ENCODE data around the gene TRAK2.
A peak's percentile ranks its signal among the peaks of the same experiment; 100 is the strongest.

Gene TRAK2

GRCh38 chr2:201344663-201345366 is 106.4 kb downstream of the TRAK2 start:
- no peaks in the 10 kb centered on the region for H3K9me2 ChIP-seq (replicated peaks; ENCODE audit: low read depth, low read length)
- no peak overlapping the region for H3K9ac ChIP-seq (ENCODE audit: low read depth, low read length, poor library complexity, severe bottlenecking)
- H2AFZ ChIP-seq (ENCODE audit: low read length) = no peak overlapping the region
- no peak overlapping the region for H3K4me3 ChIP-seq (ENCODE audit: low read length, poor library complexity, severe bottlenecking)
- H4K20me1 ChIP-seq (ENCODE audit: insufficient read depth, low read length, poor library complexity, severe bottlenecking) = no peaks in the 10 kb centered on the region
- H3K36me3 ChIP-seq (ENCODE audit: insufficient read depth, low read length) = no peaks in the 10 kb centered on the region
- H3K9me3 ChIP-seq (ENCODE audit: insufficient read depth, low read depth, low read length) = no peaks in the 10 kb centered on the region
- no peaks in the 10 kb centered on the region for H3K4me1 ChIP-seq (ENCODE audit: insufficient read depth, low read length, poor library complexity, severe bottlenecking)
- H3F3A ChIP-seq (ENCODE audit: low read depth) = no peaks in the 10 kb centered on the region
- no peaks in the 10 kb centered on the region for H3K27me3 ChIP-seq (ENCODE audit: insufficient read depth, low read length, poor library complexity, severe bottlenecking)
- no peak overlapping the region for H3K4me2 ChIP-seq (ENCODE audit: low read depth, low read length, poor library complexity, severe bottlenecking)
- TF ChIP-seq EZH2phosphoT487 (IDR thresholded peaks at IDR 0.05; ENCODE audit: borderline replicate concordance) = no peak
- TF ChIP-seq, protein P1, sequence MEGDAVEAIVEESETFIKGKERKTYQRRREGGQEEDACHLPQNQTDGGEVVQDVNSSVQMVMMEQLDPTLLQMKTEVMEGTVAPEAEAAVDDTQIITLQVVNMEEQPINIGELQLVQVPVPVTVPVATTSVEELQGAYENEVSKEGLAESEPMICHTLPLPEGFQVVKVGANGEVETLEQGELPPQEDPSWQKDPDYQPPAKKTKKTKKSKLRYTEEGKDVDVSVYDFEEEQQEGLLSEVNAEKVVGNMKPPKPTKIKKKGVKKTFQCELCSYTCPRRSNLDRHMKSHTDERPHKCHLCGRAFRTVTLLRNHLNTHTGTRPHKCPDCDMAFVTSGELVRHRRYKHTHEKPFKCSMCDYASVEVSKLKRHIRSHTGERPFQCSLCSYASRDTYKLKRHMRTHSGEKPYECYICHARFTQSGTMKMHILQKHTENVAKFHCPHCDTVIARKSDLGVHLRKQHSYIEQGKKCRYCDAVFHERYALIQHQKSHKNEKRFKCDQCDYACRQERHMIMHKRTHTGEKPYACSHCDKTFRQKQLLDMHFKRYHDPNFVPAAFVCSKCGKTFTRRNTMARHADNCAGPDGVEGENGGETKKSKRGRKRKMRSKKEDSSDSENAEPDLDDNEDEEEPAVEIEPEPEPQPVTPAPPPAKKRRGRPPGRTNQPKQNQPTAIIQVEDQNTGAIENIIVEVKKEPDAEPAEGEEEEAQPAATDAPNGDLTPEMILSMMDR (conservative IDR thresholded peaks at IDR 0.05; ENCODE audit: low read length) = peak; percentile 40
- no peaks in the 10 kb centered on the region for H3K79me2 ChIP-seq (ENCODE audit: insufficient read depth, low read length)

- no peaks in the 10 kb centered on the region for H3K79me2 ChIP-seq (ENCODE audit: insufficient read depth, low read length)
- no peak overlapping the region for H3K9ac ChIP-seq (ENCODE audit: low read depth, low read length, poor library complexity, severe bottlenecking)
- no peaks in the 10 kb centered on the region for H4K20me1 ChIP-seq (ENCODE audit: insufficient read depth, low read length, poor library complexity, severe bottlenecking)
- H3K4me2 ChIP-seq (ENCODE audit: low read depth, low read length, poor library complexity, severe bottlenecking) = no peak overlapping the region
- H3K27me3 ChIP-seq (ENCODE audit: insufficient read depth, low read length, poor library complexity, severe bottlenecking) = no peaks in the 10 kb centered on the region
- no peaks in the 10 kb centered on the region for H3F3A ChIP-seq (ENCODE audit: low read depth)
- H2AFZ ChIP-seq (ENCODE audit: low read length) = no peak overlapping the region
- no peaks in the 10 kb centered on the region for H3K4me1 ChIP-seq (ENCODE audit: insufficient read depth, low read length, poor library complexity, severe bottlenecking)
- TF ChIP-seq, protein P1 (conservative IDR thresholded peaks at IDR 0.05; ENCODE audit: low read length) = no peak
- no peak for TF ChIP-seq EZH2phosphoT487 (IDR thresholded peaks at IDR 0.05; ENCODE audit: borderline replicate concordance)
- no peaks in the 10 kb centered on the region for H3K36me3 ChIP-seq (ENCODE audit: insufficient read depth, low read length)
- no peak overlapping the region for H3K4me3 ChIP-seq (ENCODE audit: low read length, poor library complexity, severe bottlenecking)
- no peaks in the 10 kb centered on the region for H3K9me2 ChIP-seq (replicated peaks; ENCODE audit: low read depth, low read length)
- H3K9me3 ChIP-seq (ENCODE audit: insufficient read depth, low read depth, low read length) = no peaks in the 10 kb centered on the region
Observed at GRCh38 chr2:201343559-201343958, 107.7 kb downstream of the TRAK2 start.

GRCh38 chr2:201342923-201343322 is 108.3 kb downstream of the TRAK2 start:
- H3K36me3 ChIP-seq (ENCODE audit: insufficient read depth, low read length) = no peaks in the 10 kb centered on the region
- no peak overlapping the region for H3K4me2 ChIP-seq (ENCODE audit: low read depth, low read length, poor library complexity, severe bottlenecking)
- no peak overlapping the region for H3K9ac ChIP-seq (ENCODE audit: low read depth, low read length, poor library complexity, severe bottlenecking)
- no peaks in the 10 kb centered on the region for H3K27me3 ChIP-seq (ENCODE audit: insufficient read depth, low read length, poor library complexity, severe bottlenecking)
- H3K4me3 ChIP-seq (ENCODE audit: low read length, poor library complexity, severe bottlenecking) = no peak overlapping the region
- TF ChIP-seq EZH2phosphoT487 (IDR thresholded peaks at IDR 0.05; ENCODE audit: borderline replicate concordance) = no peak
- TF ChIP-seq, protein P1 (conservative IDR thresholded peaks at IDR 0.05; ENCODE audit: low read length) = no peak
- no peaks in the 10 kb centered on the region for H3K79me2 ChIP-seq (ENCODE audit: insufficient read depth, low read length)
- H4K20me1 ChIP-seq (ENCODE audit: insufficient read depth, low read length, poor library complexity, severe bottlenecking) = no peaks in the 10 kb centered on the region
- no peak overlapping the region for H2AFZ ChIP-seq (ENCODE audit: low read length)
- H3K9me2 ChIP-seq (replicated peaks; ENCODE audit: low read depth, low read length) = no peaks in the 10 kb centered on the region
- no peaks in the 10 kb centered on the region for H3K4me1 ChIP-seq (ENCODE audit: insufficient read depth, low read length, poor library complexity, severe bottlenecking)
- no peaks in the 10 kb centered on the region for H3F3A ChIP-seq (ENCODE audit: low read depth)
- H3K9me3 ChIP-seq (ENCODE audit: insufficient read depth, low read depth, low read length) = no peaks in the 10 kb centered on the region

All from Loucy (cell line).